ENCODE data around the gene TNFRSF8. TPM values are rescaled to one million over a fixed set of nuclear protein-coding genes. Genes with fewer than 3 reads are reported as not detected.

The TNFRSF8 gene
- total and polyA plus RNA-seq, 9 of the 15 experiments (the other 6 are each of a cell fraction or from before 2014, with no cell fraction given): 3.5 to 38.4 (median 17.1) TPM

DNA sequence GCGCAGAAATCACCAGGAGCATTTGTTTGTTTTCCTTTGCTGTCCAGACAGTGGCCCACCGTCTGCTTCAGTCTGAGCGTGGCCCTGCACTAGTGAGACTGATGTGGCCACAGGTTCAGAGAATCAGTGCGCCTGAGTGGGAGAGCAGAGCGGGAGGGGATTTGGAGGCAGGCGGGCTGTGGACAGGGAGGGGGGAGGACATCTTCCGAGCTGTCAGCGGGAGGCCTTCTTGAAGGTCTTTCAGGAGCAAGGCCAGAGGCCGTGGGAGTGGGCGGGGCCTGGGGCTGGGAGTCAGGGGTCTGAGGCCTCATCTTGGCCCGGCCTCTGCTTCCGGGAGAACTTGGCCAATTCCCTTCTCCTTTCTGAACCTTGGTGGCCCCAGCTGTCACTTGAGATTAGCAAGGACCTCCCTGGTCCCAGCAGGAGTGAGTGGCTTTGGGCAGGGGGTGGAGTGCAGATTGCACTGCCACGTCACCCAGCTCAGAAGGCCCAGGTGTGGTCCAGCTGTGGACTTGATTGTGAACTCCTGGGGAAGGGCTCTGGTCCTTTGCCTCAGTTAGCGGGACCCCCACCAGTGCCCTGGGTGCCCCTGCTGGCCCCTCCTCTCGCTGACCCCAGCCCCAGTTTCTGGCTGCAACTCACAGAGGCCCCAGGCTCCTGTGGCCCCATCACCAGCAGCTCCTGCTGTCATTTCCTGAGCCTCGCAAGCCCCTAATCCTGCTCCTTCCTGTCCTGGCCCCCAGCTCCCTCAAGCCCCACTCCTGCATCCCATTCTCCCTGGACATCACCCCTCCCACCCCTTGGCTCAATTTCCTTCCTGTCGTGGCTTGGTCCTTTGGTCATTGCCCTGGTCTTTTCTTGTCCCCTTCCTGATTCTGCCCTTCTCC is 112.1 kb downstream of the TNFRSF8 start (continued):
- TF ChIP-seq MYNN (IDR thresholded peaks at IDR 0.05): peak; percentile 85
- TF ChIP-seq MYNN (CRISPR knock-in tag; IDR thresholded peaks at IDR 0.05): no peak
- peak; percentile 65 for TF ChIP-seq ZFX (CRISPR knock-in tag; IDR thresholded peaks at IDR 0.05)
- TF ChIP-seq NR2C1 (IDR thresholded peaks at IDR 0.05): no peak
- TF ChIP-seq NR2C1 (tag; IDR thresholded peaks at IDR 0.05): peak; percentile 31; the same call in 1 of the 2 replicates
- TF ChIP-seq TCF3 (CRISPR knock-in tag; IDR thresholded peaks at IDR 0.05): peak; percentile 94
- TF ChIP-seq RUNX1 (IDR thresholded peaks at IDR 0.05; ENCODE audit: low read depth): no peak
- TF ChIP-seq, protein P1, sequence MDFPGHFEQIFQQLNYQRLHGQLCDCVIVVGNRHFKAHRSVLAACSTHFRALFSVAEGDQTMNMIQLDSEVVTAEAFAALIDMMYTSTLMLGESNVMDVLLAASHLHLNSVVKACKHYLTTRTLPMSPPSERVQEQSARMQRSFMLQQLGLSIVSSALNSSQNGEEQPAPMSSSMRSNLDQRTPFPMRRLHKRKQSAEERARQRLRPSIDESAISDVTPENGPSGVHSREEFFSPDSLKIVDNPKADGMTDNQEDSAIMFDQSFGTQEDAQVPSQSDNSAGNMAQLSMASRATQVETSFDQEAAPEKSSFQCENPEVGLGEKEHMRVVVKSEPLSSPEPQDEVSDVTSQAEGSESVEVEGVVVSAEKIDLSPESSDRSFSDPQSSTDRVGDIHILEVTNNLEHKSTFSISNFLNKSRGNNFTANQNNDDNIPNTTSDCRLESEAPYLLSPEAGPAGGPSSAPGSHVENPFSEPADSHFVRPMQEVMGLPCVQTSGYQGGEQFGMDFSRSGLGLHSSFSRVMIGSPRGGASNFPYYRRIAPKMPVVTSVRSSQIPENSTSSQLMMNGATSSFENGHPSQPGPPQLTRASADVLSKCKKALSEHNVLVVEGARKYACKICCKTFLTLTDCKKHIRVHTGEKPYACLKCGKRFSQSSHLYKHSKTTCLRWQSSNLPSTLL (IDR thresholded peaks at IDR 0.05): no peak
- peak; percentile 43 for TF ChIP-seq CCNT2 (IDR thresholded peaks at IDR 0.05; ENCODE audit: borderline replicate concordance, extremely low read depth, insufficient read length, low read depth, low read length)
- TF ChIP-seq ZNF584 (CRISPR knock-in tag; IDR thresholded peaks at IDR 0.05; ENCODE audit: low read depth): peak; percentile 72; the same call in 1 of the 2 replicates
- no peak for TF ChIP-seq NCOA4 (IDR thresholded peaks at IDR 0.05; ENCODE audit: partially characterized antibody)
- TF ChIP-seq, protein P2, sequence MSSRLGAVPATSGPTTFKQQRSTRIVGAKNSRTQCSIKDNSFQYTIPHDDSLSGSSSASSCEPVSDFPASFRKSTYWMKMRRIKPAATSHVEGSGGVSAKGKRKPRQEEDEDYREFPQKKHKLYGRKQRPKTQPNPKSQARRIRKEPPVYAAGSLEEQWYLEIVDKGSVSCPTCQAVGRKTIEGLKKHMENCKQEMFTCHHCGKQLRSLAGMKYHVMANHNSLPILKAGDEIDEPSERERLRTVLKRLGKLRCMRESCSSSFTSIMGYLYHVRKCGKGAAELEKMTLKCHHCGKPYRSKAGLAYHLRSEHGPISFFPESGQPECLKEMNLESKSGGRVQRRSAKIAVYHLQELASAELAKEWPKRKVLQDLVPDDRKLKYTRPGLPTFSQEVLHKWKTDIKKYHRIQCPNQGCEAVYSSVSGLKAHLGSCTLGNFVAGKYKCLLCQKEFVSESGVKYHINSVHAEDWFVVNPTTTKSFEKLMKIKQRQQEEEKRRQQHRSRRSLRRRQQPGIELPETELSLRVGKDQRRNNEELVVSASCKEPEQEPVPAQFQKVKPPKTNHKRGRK (tag; IDR thresholded peaks at IDR 0.05): no peak
- peak; percentile 64; the same call in 1 of the 2 replicates for TF ChIP-seq FOXM1 (IDR thresholded peaks at IDR 0.05; ENCODE audit: low read depth)
- no peak for TF ChIP-seq FOXM1 (CRISPR knock-in tag; IDR thresholded peaks at IDR 0.05; ENCODE audit: low read depth)
- TF ChIP-seq XRCC5 (IDR thresholded peaks at IDR 0.05; ENCODE audit: low read depth, low read length): peak; percentile 60; the same call in 1 of the 2 replicates
- TF ChIP-seq, protein P3, sequence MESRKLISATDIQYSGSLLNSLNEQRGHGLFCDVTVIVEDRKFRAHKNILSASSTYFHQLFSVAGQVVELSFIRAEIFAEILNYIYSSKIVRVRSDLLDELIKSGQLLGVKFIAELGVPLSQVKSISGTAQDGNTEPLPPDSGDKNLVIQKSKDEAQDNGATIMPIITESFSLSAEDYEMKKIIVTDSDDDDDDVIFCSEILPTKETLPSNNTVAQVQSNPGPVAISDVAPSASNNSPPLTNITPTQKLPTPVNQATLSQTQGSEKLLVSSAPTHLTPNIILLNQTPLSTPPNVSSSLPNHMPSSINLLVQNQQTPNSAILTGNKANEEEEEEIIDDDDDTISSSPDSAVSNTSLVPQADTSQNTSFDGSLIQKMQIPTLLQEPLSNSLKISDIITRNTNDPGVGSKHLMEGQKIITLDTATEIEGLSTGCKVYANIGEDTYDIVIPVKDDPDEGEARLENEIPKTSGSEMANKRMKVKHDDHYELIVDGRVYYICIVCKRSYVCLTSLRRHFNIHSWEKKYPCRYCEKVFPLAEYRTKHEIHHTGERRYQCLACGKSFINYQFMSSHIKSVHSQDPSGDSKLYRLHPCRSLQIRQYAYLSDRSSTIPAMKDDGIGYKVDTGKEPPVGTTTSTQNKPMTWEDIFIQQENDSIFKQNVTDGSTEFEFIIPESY (CRISPR knock-in tag; IDR thresholded peaks at IDR 0.05): 0 out of 2 replicates have a peak, but pooled peaks have one; percentile 19
- TF ChIP-seq PHF21A (IDR thresholded peaks at IDR 0.05; ENCODE audit: borderline replicate concordance, low read depth): 0 out of 2 replicates have a peak, but pooled peaks have one; percentile 15
- TF ChIP-seq CBX1 (IDR thresholded peaks at IDR 0.05; ENCODE audit: low read depth): no peak
- no peak for TF ChIP-seq ZNF280A (IDR thresholded peaks at IDR 0.05; ENCODE audit: low read depth, partially characterized antibody)
